Pulmonary artery endothelial cell (primary cell): ENCODE data around the gene NRM. TPM values are rescaled to one million over a fixed set of nuclear protein-coding genes. Genes with fewer than 3 reads are reported as not detected.

Experiments
- DNase-seq: peaks from one replicate; pipeline ENCODE4 v3.0.0-alpha.2; 2011; ENCODE audit warnings: low read depth, low spot score
- total RNA-seq: library from RNA; depleted of rRNA; stranded (reverse); fragments of >200 nt; gene quantifications from 2 replicates; pipeline ENCODE4 v1.2.3, GENCODE V29; 2014

NRM gene
- total RNA-seq, 1 donor from 2014 or later: 2.4 TPM

DNA sequence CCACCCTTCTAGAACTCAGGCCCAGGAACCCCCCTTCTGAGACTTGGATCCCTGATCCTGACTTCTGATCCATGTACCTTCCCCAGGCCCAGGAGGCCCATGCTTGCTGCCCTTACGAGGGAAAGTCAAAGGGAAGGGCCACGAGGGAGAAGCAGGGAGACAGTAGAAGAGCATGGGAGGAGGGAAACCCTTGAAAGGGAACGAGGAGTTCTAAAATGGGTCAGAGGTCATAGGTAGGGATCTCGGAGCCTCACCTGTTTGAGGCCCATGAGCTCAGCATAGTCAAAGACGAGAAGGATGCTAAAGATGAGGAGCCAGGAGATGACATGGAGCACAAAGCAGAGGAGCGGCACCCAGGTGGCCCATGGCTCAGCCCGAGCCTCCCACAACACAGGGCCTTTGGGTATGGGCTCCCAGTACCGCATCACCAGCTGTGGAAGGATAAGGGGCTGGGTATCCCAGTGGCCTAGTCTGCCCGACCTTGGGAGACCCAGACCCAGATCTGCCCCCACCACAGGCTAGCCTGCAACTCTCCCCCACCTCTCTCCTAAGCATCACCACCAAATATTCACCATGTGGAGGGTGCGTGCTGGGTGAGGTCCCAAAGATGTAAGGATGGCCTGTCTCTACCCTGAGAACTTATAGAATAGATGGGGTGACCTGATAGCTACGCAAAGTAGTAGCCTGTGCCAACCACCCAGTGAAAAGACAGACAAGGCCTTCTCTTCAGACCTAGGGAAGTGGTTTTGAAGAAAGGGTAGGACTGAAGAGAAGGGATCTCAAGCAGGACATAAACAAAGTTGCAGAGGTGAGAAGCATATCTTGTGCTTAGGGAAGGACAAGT is 1.5 kb downstream of the NRM start:
- DNase-seq: no peak

DNA sequence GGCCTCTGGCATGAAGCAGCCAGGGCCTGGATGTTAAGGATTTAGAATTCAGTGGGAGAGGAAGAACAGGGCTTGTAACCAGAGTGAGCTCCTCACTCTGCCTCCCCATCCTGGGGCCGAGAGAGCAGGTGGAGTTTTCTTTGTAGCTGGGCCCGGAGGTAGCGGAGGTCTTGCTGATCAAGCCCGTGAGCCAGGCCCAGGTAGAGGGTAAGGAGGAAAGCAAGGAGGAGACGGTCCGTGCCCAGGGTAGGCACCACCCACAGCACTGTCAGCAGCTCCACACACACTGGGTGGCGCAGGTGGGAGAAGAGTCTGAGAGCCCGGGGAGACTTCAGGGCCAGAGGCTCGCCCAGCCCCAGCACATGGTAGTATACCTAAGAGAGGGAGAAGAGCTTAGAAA is 2.2 kb downstream of the NRM start:
- DNase-seq: no peak

DNA sequence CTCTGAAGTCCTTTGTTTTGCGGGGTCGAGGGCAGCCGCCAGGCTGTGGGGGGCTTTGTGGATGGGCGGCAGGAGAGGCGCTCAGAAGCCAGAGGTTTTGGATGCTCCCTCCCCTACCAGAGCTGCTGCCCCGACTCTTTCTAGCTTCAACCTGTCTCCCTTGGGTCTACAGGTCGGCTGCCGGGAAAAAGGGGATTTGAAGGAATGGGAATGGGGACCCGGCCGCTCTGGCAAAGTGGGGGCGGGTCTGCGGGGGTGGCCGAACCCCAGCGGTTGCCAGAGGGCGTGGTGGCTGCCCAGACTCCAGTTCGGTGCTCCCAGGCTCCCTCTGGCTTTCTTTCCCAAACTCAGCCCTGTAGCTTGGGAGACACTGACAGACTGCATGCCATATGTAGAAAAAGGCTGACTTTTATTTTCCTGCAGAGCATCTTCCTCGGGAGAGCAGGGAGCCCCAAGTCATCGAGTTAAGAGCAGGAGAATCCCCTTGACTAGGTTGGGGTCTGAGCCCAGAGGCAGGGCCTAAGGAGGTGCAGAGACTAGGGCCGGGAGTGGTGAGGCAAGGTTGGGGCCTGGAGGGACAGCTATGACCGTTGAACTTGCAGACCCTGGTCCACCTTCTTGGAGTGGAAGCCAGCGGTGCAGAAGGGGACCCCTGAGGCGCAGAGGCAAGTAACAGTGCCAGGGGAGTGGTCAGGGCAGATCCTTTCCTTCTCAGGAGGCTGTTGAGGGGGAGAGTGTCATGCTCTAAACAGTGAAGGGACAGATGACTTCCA is 2.9 kb downstream of the NRM start:
- DNase-seq: no peak

DNA sequence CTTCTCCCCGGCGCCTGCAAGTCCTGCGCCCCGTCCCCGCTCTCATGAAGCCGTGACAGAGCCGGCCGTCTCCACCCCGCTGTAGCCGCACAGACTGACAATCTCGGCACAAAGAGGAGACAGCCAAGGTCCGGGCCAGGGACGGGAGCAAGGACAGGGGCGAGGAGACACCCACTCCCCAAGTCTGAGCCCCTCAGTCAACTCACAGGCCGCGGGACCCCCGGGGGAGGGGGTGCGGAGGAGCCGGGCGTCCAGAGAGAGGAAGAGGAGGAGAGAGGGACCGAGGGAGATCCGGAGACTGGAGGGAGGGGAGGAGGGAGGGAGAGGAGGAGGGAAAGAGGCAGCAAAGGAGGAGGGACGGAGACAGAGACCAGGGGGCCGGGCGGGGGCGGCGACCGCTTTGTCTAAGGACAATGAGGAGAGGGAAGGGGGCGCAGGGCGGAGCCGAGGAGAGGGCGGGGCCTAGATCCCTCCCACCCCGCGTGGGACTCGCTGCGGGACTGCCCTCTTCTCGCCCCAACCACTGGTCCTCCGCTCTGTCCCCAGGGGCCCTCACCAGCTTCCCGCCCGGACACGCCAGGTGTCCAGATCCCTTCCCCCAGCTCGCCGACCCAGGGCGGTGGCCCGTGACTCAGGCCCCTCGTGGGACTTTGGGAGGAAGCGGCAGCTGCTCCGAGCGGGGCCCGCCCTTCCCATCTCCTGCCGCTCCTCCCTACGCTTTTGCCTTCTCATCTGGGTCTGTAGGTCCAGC is 3.7 kb downstream of the NRM start:
- peak; percentile 83 for DNase-seq

DNA sequence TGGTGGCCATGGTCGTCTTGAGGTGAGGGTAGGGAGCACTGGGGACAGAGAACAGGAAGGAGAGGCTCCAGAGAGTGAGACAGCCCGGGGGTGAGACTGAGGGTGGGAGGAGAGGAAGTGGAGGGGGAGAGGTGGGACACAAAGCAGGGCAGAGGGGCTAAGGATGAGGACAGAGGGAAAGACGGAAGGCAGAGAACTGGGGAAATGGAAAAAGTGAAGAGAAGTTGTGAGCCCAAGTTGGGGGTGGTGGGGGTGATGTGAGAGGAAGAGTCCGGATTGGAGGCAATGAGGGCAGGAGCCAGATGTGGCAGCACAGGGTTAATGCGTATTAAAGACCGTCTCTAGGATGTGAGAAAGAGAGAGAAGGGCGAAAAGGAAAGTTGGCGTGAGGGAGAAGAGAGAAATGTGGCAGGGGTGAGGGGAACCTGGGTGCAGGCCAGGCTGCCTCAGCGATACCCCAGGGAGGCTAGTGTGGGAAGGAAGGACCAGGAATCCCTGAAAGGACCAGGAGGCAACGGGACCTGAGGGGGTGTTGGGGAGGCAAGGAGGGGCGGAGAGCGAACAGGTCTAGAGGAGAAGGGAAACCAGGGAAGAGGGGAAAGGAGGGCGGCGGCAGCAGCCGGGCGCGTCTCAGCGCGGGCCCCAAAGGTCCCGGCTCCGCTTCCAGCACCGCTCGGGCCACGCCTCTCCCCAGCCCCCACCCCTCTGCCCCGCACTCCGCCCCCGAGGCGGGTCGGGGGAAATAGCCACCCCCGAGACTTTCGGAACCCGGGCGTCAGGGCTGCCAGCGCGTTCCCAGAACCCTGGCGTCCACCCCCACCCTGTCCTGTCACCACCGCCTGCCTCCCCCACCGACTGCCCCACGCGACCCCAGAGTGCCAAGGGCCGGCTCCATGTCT is 4.5 kb downstream of the NRM start, which contains the start of gene PPP1R18:
PPP1R18 (minus strand) TSS at position 637 of the 899 bp plus-strand sequence; CDS start at position 10, 627 bp downstream.
- DNase-seq: no peak

DNA sequence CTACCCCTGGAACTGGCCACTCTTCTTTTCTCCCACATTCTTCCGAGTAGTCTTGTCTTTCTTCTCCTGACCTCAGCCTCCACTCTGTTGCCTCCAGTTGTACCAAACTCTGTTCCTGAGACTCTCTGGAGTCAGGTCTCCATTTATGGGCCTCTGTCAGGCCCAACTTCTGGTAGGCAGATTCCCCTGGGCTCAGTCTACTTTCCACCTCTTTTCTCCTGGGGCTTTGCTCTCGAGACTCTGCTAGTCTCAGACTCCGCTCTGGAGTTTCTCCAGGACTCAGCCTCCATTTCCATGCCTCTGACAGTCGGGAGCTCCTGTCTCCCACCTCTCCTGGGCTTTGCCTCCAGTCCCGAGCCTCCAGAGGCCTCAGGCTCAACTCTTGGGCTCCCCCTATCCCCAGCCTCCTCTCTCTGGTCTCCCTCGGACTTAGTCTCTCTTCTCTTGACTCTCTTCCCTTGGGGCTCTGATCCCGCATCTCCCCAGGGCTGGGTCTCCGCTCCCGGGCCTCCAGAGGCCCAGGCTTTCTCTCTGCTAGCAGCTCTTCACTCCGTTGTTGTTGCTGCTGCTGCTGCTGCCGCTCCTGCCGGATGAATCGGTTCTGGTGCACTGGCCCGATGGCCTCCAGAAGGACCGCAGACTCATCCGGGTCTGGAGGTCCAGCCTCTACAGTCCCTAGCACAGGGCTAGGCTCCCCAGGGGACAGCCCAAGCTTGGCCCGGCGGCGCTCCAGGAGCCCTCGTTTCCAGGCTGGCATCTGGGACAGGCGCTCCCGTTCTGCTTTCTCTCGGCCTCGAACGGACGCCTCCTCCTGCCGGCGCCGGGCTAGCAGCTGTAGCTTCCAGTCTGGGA is 5.4 kb downstream of the NRM start:
- no peak for DNase-seq

DNA sequence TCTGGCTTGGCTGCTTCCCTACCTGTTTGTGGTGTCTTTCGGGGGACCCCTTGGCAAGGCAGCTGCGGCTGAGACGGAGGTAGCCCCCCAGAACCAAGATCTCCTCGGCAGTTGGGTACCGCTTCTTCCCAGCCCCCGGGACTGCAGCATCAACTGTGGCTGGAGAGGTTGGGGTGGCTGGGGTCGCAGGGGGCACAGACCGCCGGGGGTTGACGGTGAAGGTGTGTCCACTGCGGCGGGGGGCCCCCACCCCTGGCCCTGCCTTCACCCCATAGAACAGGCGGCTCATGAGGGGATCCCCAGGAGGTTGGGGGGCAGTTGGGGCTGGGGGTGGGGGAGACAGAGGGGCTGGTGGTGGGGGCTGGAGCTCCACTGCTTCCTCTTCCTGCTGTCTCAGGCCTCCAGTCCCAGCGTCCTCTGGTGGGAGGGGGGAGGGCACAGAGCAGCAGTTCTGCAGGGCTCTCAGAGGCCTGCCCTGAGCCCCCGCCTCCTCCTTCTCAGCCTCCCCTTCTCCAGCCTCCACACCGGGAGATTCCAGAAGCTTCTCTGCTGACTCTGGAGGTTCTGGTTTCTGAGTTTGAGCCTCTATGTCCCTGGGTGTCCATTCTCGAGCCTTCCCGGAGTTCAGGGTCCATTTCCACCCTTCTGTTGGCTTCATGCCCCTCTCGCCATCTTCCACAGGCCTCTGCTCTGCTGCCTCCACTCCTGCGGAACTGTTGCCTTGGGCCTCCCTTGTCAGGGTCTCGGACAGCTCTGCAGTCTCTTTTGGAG is 6.2 kb downstream of the NRM start:
- DNase-seq: no peak

DNA sequence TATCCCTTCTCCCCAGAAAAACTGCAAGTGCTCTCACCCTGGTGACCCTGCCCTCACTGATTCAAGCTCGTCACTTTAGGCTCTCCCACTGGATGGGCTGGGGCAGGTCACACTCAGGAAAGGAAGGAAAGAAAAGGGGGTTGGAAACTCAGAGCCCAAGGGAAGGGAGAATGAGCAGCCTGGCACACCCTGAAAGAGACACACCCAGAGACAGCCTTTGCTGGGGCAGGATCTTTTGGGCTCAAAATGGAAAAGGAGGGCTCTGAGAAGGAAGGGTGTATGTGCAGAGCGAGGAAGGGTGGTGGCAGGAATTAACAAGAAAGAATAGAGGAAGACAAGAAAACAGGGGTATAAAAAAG is 6.8 kb downstream of the NRM start:
- DNase-seq: no peak

DNA sequence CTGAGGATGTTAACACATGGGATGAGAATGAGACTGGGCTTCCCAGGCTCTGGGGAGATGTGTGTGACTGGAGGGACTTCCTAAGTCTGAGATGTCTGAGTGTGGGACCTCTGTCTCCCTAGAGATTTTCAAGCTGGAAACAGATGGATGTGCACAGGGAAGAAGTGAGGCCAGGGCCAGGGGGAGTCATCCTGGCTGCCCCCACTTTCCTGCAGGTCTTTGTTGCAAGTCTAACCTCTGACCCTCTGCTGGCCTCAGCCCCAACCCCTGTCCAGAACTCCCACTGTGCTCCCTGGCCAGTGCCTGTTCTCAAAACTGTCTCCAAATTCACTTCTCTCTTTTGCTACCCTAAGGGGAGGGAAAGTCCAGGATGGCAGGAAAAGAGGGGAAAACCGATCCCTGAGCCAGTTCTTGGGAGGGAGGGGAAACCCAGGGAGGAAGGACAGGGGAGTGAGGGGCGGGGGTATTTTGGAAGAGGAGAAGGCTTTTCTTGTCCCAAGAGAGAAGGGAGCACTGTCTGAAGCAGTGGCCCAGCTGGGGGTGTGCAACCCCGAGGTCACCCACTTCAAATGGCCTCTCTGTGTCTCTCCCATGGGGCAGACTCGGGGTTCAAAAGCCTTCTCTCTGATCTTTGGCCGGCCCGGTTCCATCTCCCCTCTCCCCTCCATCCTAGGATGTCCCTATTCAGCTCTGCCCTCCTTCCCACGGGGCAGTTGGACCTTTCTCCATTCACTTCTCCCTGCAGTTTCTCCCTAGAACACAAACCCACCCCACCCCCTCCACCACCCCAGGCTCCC is 7.4 kb downstream of the NRM start:
- no peak for DNase-seq

DNA sequence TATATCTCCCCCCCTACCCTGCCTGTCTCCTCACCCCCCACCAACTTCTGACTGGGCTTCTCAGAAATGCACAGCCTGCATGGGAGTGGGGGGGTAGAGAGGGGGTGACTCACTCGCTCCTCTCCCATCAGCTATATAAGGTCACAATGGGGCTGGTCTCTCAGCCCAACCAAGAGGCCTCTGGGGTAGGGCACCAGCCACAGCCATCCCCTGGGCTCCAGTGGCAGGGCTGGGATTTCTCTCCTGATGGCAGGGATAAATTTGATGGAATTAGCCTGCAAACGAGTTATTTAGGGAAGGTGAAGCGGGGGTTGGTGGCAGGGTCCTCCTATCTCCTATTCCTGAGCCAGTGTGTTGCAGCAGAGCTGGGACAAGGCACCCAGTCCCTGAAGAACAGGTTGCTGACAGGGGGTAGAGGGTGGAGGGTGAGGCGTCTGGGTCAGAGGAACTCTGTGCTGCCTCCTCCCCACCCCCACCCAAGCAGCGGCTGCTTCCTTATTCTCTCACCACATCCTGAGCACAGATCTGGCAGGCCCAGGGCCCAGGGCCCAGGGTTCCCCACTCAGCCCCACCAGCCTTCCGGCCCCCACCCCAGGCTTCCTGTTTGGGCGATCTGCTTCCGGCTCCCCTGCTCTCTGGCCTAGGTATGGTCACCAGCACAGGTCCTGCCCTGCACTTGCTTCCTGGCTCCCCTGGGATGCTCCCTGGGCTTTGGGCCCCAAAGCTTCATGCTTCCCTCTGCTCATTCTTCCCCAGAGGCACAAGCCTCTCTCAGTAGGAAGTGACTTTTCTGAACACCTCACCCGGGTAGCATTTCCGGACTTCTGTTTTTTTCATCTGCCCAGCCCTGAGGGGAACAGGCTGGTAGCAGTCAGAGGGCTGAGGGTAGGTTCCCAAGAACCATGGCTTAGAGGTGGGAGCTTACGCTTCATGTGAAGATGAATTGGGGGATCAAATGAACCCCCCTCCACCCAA is 8.4 kb downstream of the NRM start:
- peak; percentile 83 for DNase-seq

DNA sequence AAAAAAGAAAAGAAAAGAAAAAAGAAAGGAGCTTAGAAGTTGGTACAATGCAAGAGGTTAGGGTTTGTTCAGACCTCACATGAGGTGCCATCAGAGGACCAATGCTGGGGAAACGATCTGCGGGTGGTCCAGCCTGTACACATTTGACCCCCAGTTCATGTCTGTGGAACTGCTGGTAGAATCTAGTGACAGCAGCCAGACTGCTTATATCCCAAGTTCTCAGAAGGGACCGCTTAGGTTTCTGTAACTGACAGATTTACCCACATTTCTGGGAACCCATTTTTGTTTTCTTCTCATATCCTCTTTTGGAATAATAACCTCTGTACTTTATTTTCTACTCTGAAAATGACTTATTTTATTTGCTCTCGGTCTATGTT is 9.0 kb downstream of the NRM start:
- DNase-seq: no peak

DNA sequence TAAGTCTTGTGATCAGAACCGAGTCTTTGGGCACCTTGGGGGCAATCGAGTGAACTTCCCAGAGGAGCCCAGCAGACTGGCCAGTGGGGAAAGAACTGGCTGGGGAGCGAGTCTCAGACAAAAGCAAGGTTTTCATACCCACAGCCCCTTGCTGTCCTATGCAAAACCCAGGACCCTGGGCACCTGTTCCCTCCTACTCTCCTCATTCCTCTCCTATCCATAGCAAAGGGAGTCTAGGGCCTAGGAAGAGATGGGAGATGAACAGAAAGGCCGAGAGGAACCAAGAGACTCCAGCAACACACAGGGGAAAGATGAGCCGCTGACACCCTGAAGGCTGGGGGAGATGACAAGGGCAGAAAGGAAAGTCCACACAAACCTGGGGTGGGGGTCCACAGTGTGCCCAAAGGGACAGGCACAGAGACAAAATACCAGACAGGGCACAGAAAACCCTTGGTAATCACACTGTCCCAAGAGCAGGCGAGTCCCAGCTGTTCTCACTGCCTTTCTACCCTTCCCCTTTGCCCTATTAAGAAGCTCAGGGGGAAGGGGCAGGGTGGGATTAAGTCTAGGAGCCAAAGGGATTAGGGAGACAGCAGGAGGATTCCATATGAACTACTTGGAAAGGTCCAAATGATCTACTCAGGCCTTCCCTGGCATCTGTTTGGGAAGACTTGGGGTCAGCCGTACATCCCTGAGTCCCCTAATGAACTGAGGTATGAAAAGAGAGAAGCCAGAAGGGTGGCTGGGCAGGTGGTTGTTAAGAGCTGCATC is 10.8 kb downstream of the NRM start:
- DNase-seq: no peak

DNA sequence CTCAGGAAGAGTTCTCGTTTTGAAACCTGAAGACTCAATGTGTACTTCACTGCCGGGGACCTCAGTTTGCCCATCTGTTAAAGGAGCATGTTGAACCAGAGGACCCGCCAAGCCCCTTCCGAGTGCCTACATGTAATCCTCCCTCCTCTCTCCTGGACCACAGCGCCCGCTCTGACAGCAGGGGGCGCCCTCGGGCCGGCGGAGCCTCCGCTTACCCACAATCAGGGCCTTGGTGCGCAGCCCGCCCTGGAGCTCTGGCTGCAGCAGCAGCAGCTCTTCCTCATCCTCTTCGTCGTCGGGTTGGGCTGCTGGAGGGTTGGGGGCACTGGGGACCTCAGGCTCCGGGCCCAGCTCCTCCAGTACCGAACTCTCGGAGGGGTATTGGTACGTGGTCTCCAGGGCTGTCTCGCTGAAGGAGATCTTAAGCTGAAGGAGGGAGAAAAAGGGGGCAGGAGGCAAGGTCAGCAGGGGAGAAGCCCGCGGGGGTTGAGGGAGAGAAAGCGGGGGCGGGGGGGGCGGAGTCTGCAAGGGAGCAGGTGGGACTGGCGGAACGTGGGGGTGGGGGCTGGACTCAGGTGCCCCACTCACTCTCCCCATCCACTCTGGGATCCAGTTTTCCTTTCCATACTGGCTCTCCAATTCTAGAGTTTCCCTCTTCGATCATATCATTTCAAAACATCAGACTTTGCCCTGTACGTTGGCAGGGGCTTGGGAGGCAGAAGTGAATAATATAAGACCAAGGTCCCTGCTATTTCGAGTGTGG is 11.6 kb downstream of the NRM start:
- no peak for DNase-seq

DNA sequence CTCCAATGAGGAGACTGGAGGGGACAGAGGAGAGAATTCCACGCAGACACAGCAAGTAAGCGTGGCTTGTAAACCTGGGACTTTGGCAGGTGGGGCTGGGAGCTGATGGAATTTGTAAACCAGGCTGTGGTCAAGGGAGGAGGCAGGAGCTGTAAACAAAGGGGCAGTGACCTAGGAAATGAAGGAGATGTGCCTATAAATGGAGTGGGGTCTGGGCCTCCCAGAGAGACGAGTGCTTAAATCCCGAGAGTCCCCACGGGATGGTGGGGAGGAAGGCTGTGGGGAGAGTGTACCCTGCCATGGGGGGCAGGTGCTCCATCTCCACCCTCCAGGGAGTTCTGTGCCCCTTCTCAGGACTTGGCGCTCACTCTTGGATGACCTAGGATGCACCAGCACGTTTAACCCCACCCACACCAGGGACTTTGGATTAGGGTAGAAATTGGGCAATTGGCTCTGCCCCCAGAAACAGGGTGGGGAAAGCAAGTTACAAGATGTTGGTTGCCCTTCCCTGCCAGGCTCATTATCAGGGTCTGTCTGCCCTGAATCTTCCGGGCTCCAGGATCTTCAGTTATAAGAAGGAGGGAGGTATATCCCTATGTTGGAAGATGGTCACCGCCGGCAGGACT is 14.0 kb downstream of the NRM start:
- no peak for DNase-seq
